ENCODE results near the gene HEPH. TPM values are rescaled to one million over a fixed set of nuclear protein-coding genes. Genes with fewer than 3 reads are reported as not detected.

The HEPH gene
- total and polyA plus RNA-seq, 4 experiments from 2014 or later: not detected

GRCh38 chrX:66167431-66167830, 3.4 kb downstream of the HEPH start:
- intact Hi-C loops (cut with micrococcal nuclease): no loop called here
- Histone ChIP-seq H3K4me3 (ENCODE audit: low read length in 2 of 2) (no peak overlapping the region), H3K36me3 (ENCODE audit: insufficient read depth, low read length) (no peaks in the 10 kb centered on the region), H3K27ac (ENCODE audit: low read depth, low read length) (no peak overlapping the region), H3K4me1 (ENCODE audit: insufficient read depth, low read length) (no peaks in the 10 kb centered on the region), H3K27me3 (ENCODE audit: insufficient read depth, low read length) (no peaks in the 10 kb centered on the region), H3K9me3 (ENCODE audit: control insufficient read depth in 1 of 2, low read length in 2 of 2) (no peaks in the 10 kb centered on the region)
- H3K27me3 Mint-ChIP-seq: no peaks in the 10 kb centered on the region
- H3K36me3 Mint-ChIP-seq: no peaks in the 10 kb centered on the region
- no peaks in the 10 kb centered on the region for H3K4me1 Mint-ChIP-seq
- no peak for DNase-seq
- CTCF ChIA-PET (ENCODE audit: partially characterized antibody): no interaction called here
- no peak overlapping the region for H3K4me3 Mint-ChIP-seq
- no peak overlapping the region for H3K27ac Mint-ChIP-seq
- POLR2A ChIA-PET (ENCODE audit: partially characterized antibody): no interaction called here
- no peaks in the 10 kb centered on the region for H3K9me3 Mint-ChIP-seq

GRCh38 chrX:66176134-66176533, 12.1 kb downstream of the HEPH start:
- Mint-ChIP-seq H3K4me3 (no peak overlapping the region), H3K4me1 (no peaks in the 10 kb centered on the region), H3K27ac (no peak overlapping the region), H3K27me3 (no peaks in the 10 kb centered on the region), H3K36me3 (peaks cover 0 to 6% of the 10 kb centered on the region in 2 donors), H3K9me3 (peaks cover 0 to 51% (median 44%) of the 10 kb centered on the region in 8 donors)
- CTCF ChIA-PET (ENCODE audit: partially characterized antibody): no interaction called here
- Histone ChIP-seq H3K9me3 (ENCODE audit: control insufficient read depth in 1 of 2, low read length in 2 of 2) (no peaks in the 10 kb centered on the region), H3K27ac (ENCODE audit: low read depth, low read length) (no peak overlapping the region), H3K4me1 (ENCODE audit: insufficient read depth, low read length) (no peaks in the 10 kb centered on the region), H3K27me3 (ENCODE audit: insufficient read depth, low read length) (no peaks in the 10 kb centered on the region), H3K4me3 (ENCODE audit: low read length in 2 of 2) (no peak overlapping the region), H3K36me3 (ENCODE audit: insufficient read depth, low read length) (no peaks in the 10 kb centered on the region)
- intact Hi-C loops (cut with micrococcal nuclease): no loop called here
- POLR2A ChIA-PET (ENCODE audit: partially characterized antibody): no interaction called here
- DNase-seq: no peak

- H3K9me3 Mint-ChIP-seq: peaks cover 0 to 6% (median 2%) of the 10 kb centered on the region in 8 donors
- Histone ChIP-seq H3K4me3 (ENCODE audit: low read length in 2 of 2) (no peak overlapping the region), H3K36me3 (ENCODE audit: insufficient read depth, low read length) (no peaks in the 10 kb centered on the region), H3K27me3 (ENCODE audit: insufficient read depth, low read length) (no peaks in the 10 kb centered on the region), H3K27ac (ENCODE audit: low read depth, low read length) (no peak overlapping the region), H3K9me3 (ENCODE audit: control insufficient read depth in 1 of 2, low read length in 2 of 2) (no peaks in the 10 kb centered on the region), H3K4me1 (ENCODE audit: insufficient read depth, low read length) (no peaks in the 10 kb centered on the region)
- H3K36me3 Mint-ChIP-seq: no peaks in the 10 kb centered on the region
- H3K27me3 Mint-ChIP-seq: no peaks in the 10 kb centered on the region
- no peak for DNase-seq
- no peak overlapping the region for H3K4me3 Mint-ChIP-seq
- peaks cover 4 to 13% (median 8%) of the 10 kb centered on the region in 4 donors for H3K4me1 Mint-ChIP-seq
- intact Hi-C loops (cut with micrococcal nuclease): no loop called here
- ChIA-PET POLR2A (ENCODE audit: partially characterized antibody) (no interaction called here), CTCF (ENCODE audit: partially characterized antibody) (interaction anchor here (1.6 kb wide), 1 partner anchor 9 kb away, joined by 5 read pairs; no protein-coding TSS in a partner anchor)
- no peak overlapping the region for H3K27ac Mint-ChIP-seq
These were observed 27.5 kb downstream of the HEPH start for GRCh38 chrX:66191563-66191962.

DNA sequence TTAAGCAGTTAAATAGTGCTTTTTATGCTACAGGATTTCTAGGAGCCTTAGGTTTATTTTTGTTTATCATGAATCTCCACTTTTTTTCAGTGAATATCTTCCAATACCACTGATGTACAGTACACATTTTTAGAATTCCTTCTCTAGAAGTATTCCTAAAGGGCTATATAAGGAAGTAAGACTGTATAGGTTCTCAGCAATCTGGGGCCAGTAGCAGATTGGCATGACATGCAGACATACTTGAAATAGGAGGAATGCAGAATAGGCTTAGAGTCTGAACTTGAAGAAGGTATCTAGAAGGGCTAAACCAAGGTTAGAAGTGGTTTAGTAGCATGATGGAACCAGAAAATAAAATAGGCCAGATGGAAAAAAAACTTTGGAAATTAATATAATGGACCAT, 29.8 kb downstream of the HEPH start:
- H3K36me3 ChIP-seq (ENCODE audit: insufficient read depth, low read length): no peaks in the 10 kb centered on the region
- H3K27me3 ChIP-seq (ENCODE audit: insufficient read depth, low read length): no peaks in the 10 kb centered on the region
- CTCF ChIA-PET (ENCODE audit: partially characterized antibody): no interaction called here
- intact Hi-C loops (cut with micrococcal nuclease): no loop called here
- Mint-ChIP-seq H3K4me1 (peaks cover 4 to 13% (median 8%) of the 10 kb centered on the region in 4 donors), H3K9me3 (no peaks in the 10 kb centered on the region), H3K4me3 (peak overlapping the region in 1 of 8 donors; percentile 37), H3K27me3 (no peaks in the 10 kb centered on the region), H3K36me3 (no peaks in the 10 kb centered on the region), H3K27ac (peak overlapping the region in 1 of 7 donors; percentile 70)
- no peak overlapping the region for H3K27ac ChIP-seq (ENCODE audit: low read depth, low read length)
- POLR2A ChIA-PET (ENCODE audit: partially characterized antibody): no interaction called here
- no peak for DNase-seq
- no peaks in the 10 kb centered on the region for H3K4me1 ChIP-seq (ENCODE audit: insufficient read depth, low read length)
- no peak overlapping the region for H3K4me3 ChIP-seq (ENCODE audit: low read length in 2 of 2)
- H3K9me3 ChIP-seq (ENCODE audit: control insufficient read depth in 1 of 2, low read length in 2 of 2): no peaks in the 10 kb centered on the region

DNA sequence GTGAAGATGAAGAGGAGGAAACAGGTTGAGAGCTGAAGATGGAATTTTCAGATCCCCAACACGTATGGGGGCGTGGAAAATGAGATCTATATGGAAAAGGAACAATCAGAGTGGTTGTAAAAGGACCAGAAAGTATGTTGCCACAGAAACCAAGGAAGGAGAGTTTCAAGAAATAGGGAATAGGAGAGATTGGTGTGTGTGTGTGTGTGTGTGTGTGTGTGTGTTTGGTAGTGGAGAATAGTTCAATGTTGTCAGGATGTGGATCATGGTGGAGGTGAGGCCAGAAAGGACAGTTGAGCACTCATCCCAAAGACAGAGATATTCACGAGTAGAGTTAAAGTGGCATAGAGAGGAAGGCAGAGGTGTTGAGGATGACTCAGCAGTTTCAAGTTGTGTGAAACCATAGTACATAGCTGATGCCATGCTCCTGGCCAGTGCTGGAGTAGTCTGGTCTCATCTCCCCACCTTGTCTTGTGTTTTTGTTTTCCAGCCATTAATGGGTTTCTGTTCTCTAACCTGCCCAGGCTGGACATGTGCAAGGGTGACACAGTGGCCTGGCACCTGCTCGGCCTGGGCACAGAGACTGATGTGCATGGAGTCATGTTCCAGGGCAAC, 36.1 kb downstream of the HEPH start:
- POLR2A ChIA-PET (ENCODE audit: partially characterized antibody): interaction anchor here (0.7 kb wide), 1 partner anchor 528 kb away, joined by 3 read pairs; no protein-coding TSS in a partner anchor
- Histone ChIP-seq H3K4me3 (ENCODE audit: low read length in 2 of 2) (no peak overlapping the region), H3K27me3 (ENCODE audit: insufficient read depth, low read length) (no peaks in the 10 kb centered on the region), H3K36me3 (ENCODE audit: insufficient read depth, low read length) (no peaks in the 10 kb centered on the region), H3K9me3 (ENCODE audit: control insufficient read depth in 1 of 2, low read length in 2 of 2) (no peaks in the 10 kb centered on the region), H3K27ac (ENCODE audit: low read depth, low read length) (no peak overlapping the region), H3K4me1 (ENCODE audit: insufficient read depth, low read length) (no peaks in the 10 kb centered on the region)
- no peak overlapping the region for H3K4me3 Mint-ChIP-seq
- H3K4me1 Mint-ChIP-seq: peaks cover 4 to 12% (median 9%) of the 10 kb centered on the region in 4 donors
- CTCF ChIA-PET (ENCODE audit: partially characterized antibody): interaction anchor here (1.3 to 1.7 kb wide), 2 partner anchors 8 to 528 kb away, joined by 4 to 5 read pairs; no protein-coding TSS in a partner anchor
- H3K36me3 Mint-ChIP-seq: no peaks in the 10 kb centered on the region
- DNase-seq: no peak
- intact Hi-C loops (cut with micrococcal nuclease): no loop called here
- H3K9me3 Mint-ChIP-seq: no peaks in the 10 kb centered on the region
- no peaks in the 10 kb centered on the region for H3K27me3 Mint-ChIP-seq
- H3K27ac Mint-ChIP-seq: no peak overlapping the region

DNA sequence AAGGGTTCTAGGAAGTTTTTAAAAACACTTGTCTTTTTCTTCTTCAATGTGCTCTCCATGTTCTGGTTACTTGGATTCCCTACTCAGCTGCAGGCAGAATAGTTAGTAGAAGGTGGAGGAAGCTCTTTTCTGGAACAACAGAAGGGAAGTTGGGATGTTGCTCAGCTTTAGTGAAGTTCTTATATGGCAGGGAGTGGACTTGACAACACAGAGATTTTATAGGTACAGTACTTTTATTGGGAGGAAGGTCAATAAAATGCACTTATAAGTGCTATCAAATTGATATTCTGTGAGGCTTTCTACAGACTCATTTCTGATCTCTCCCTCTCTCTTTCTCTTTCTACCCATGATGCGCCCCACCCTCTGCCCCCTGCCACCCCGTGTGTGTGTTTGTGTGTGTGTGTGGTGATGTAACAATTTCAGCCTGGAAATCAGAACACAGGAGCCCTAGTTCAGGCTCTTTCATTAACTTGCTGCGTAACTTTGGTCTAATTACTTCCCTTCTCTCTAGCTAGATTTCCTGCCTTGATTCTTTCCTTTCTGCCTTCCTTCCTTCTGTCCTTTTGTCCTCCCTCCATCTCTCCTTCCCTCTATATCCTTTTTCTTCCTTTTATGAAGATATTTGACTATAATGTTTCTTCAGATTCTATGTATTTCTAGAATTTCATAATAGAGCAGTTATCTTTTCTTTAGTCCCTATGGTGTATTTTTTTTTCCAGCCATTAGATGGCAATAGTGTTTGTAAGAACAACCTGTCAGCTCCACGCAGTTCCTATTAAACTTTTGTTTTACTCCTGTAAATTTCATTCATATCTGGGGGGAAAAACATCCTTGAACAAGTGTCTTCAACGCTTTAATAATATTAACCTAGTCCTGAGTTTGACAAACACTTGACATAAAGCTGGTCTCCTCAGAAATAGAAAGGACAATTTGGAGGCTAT, 37.1 kb downstream of the HEPH start:
- H3K27ac ChIP-seq (ENCODE audit: low read depth, low read length): no peak overlapping the region
- CTCF ChIA-PET (ENCODE audit: partially characterized antibody): interaction anchor here (1.0 to 1.7 kb wide), 3 partner anchors 9 to 530 kb away, joined by 4 to 5 read pairs (median 4); no protein-coding TSS in a partner anchor
- H3K36me3 Mint-ChIP-seq: no peaks in the 10 kb centered on the region
- H3K4me3 ChIP-seq (ENCODE audit: low read length in 2 of 2): no peak overlapping the region
- no peaks in the 10 kb centered on the region for H3K27me3 Mint-ChIP-seq
- POLR2A ChIA-PET (ENCODE audit: partially characterized antibody): interaction anchor here (0.7 kb wide), 1 partner anchor 527 kb away, joined by 3 read pairs; no protein-coding TSS in a partner anchor
- no peaks in the 10 kb centered on the region for H3K9me3 Mint-ChIP-seq
- H3K4me3 Mint-ChIP-seq: peak overlapping the region in 4 of 8 donors; percentile 1 to 31 (median 10)
- no peaks in the 10 kb centered on the region for H3K36me3 ChIP-seq (ENCODE audit: insufficient read depth, low read length)
- DNase-seq: peak in 1 of 5 donors; percentile 1
- H3K27me3 ChIP-seq (ENCODE audit: insufficient read depth, low read length): no peaks in the 10 kb centered on the region
- H3K4me1 Mint-ChIP-seq: peaks cover 4 to 12% (median 9%) of the 10 kb centered on the region in 4 donors
- H3K27ac Mint-ChIP-seq: peak overlapping the region in 3 of 7 donors; percentile 17 to 80 (median 33)
- H3K9me3 ChIP-seq (ENCODE audit: control insufficient read depth in 1 of 2, low read length in 2 of 2): no peaks in the 10 kb centered on the region
- H3K4me1 ChIP-seq (ENCODE audit: insufficient read depth, low read length): no peaks in the 10 kb centered on the region
- intact Hi-C loops (cut with micrococcal nuclease): no loop called here

- no peak overlapping the region for H3K27ac ChIP-seq (ENCODE audit: low read depth, low read length)
- H3K9me3 ChIP-seq (ENCODE audit: control insufficient read depth in 1 of 2, low read length in 2 of 2): no peaks in the 10 kb centered on the region
- intact Hi-C loops (cut with micrococcal nuclease): no loop called here
- Mint-ChIP-seq H3K27me3 (no peaks in the 10 kb centered on the region), H3K36me3 (no peaks in the 10 kb centered on the region), H3K4me3 (no peak overlapping the region), H3K4me1 (peaks cover 4 to 12% (median 9%) of the 10 kb centered on the region in 4 donors), H3K27ac (no peak overlapping the region), H3K9me3 (no peaks in the 10 kb centered on the region)
- ChIA-PET CTCF (ENCODE audit: partially characterized antibody) (no interaction called here), POLR2A (ENCODE audit: partially characterized antibody) (no interaction called here)
- H3K27me3 ChIP-seq (ENCODE audit: insufficient read depth, low read length): no peaks in the 10 kb centered on the region
- H3K4me1 ChIP-seq (ENCODE audit: insufficient read depth, low read length): no peaks in the 10 kb centered on the region
- no peak for DNase-seq
- H3K4me3 ChIP-seq (ENCODE audit: low read length in 2 of 2): no peak overlapping the region
- H3K36me3 ChIP-seq (ENCODE audit: insufficient read depth, low read length): no peaks in the 10 kb centered on the region
These were observed 39.1 kb downstream of the HEPH start for GRCh38 chrX:66203114-66203513.
